Transverse colon (tissue), 4 donors: Measurements from ENCODE around the gene RAB11FIP3.
A peak's percentile ranks its signal among the peaks of the same experiment; 100 is the strongest.

Experiments
- CTCF ChIP-seq, 5 experiments: fragments of 200-600 bp in 3 of 5; fragments of 450-650 bp in 2 of 5; sonication (generic) in 3 of 5; IDR thresholded peaks; 1 replicate in 2 of 5; 2 replicates in 3 of 5; pipeline ENCODE4 v1.5.1; 2016 to 2017; ENCODE audit warnings: antibody characterized with exemption in 5 of 5, inconsistent platforms in 3 of 5, mild to moderate bottlenecking in 2 of 5, moderate library complexity in 1 of 5
- EP300 ChIP-seq: sonication (generic); formaldehyde crosslinking; IDR thresholded peaks from one replicate; pipeline ENCODE4 v1.6.1; 2017; ENCODE audit warnings: antibody characterized with exemption, low read depth
- POLR2A ChIP-seq: fragments of 450-650 bp; IDR thresholded peaks from one replicate; pipeline ENCODE4 v1.6.1; 2016; ENCODE audit warnings: antibody characterized with exemption, mild to moderate bottlenecking, moderate library complexity
- POLR2AphosphoS5 ChIP-seq, 3 donors: sonication (generic); formaldehyde crosslinking; IDR thresholded peaks; one replicate each; pipeline ENCODE4 v1.6.1; 2016; ENCODE audit warnings: antibody characterized with exemption in 3 of 3

- TF ChIP-seq POLR2A (peak; percentile 42), POLR2AphosphoS5 (IDR thresholded peaks at IDR 0.05) (peak in 2 of 3 donors; percentile 40 to 76), CTCF (IDR thresholded peaks at IDR 0.05) (no peak), EP300 (no peak)
Measured at GRCh38 chr16:530111-530817, 104.8 kb downstream of the RAB11FIP3 start.
